H1 (cell line): Measurements from ENCODE around the gene KIR3DL3. TPM values are rescaled to one million over a fixed set of nuclear protein-coding genes. Genes with fewer than 3 reads are reported as not detected.
"Not testable (repeated sequence)": the region's sequence is repeated elsewhere in the genome, so short reads cannot be mapped to it uniquely, and the experiment has no call there.

Experiments
- CTCF ChIA-PET: fragments of 300-600 bp; sonication (Branson Sonifier 250); formaldehyde crosslinking; loops from one replicate; lab custom pipeline; 2021; ENCODE audit not compliant: partially characterized antibody; lab: Charles Lee
- POLR2A ChIA-PET: fragments of 300-600 bp; sonication (Branson Sonifier 250); formaldehyde crosslinking; loops from one replicate; lab custom pipeline; 2021; ENCODE audit warnings: inconsistent platforms; ENCODE audit not compliant: partially characterized antibody; lab: Charles Lee
- DNase-seq, 2 experiments: peaks; one replicate each; pipeline versions ENCODE4 v3.0.0 to v3.0.0-alpha.2; 2010 to 2022; ENCODE audit warnings: low spot score in 2 of 2, low read depth in 1 of 2, mixed read lengths in 1 of 2
- FAIRE-seq: peaks from 2 replicates; lab custom pipeline; 2011; peaks lifted over from hg19 to GRCh38; lab: Jason Lieb, UNC
- H2AFZ ChIP-seq: 2 replicates; pipeline ENCODE4 v1.8.1; 2012; ENCODE audit warnings: low read length, inconsistent platforms
- H2AK5ac ChIP-seq: 2 replicates; pipeline ENCODE4 v1.6.1; 2013; ENCODE audit warnings: low read depth, low read length
- H2BK120ac ChIP-seq: replicated peaks from 2 replicates; pipeline ENCODE3; 2013; ENCODE audit warnings: low read depth, low read length, inconsistent platforms
- H2BK12ac ChIP-seq: 2 replicates; pipeline ENCODE4 v1.6.1; 2013; ENCODE audit warnings: low read depth, low read length
- H2BK15ac ChIP-seq: 2 replicates; pipeline ENCODE4 v1.6.1; 2013; ENCODE audit warnings: low read length
- H2BK20ac ChIP-seq: 2 replicates; pipeline ENCODE4 v1.6.1; 2013; ENCODE audit warnings: low read length
- H2BK5ac ChIP-seq: 2 replicates; pipeline ENCODE4 v1.6.1; 2013; ENCODE audit warnings: low read depth, low read length
- H3K14ac ChIP-seq: 2 replicates; pipeline ENCODE4 v1.6.1; 2013; ENCODE audit warnings: inconsistent platforms; ENCODE audit not compliant: insufficient read length
- H3K18ac ChIP-seq: 2 replicates; pipeline ENCODE4 v1.6.1; 2013; ENCODE audit warnings: low read length; ENCODE audit errors: extremely low read depth
- H3K23ac ChIP-seq: 2 replicates; pipeline ENCODE4 v1.6.1; 2013; ENCODE audit warnings: inconsistent platforms; ENCODE audit not compliant: insufficient read length
- H3K23me2 ChIP-seq: 2 replicates; pipeline ENCODE4 v1.6.1; 2013; ENCODE audit warnings: low read depth, low read length
- H3K27ac ChIP-seq: 2 replicates; pipeline ENCODE4 v1.6.1; 2011; ENCODE audit warnings: low read depth, low read length, inconsistent platforms
- H3K27me3 ChIP-seq, 4 experiments: replicated peaks in 1 of 4; 1 replicate in 1 of 4; 2 replicates in 3 of 4; pipeline versions ENCODE4 v1.6.1 to v1.8.1; 2011 to 2013; ENCODE audit warnings: low read length in 3 of 4, mild to moderate bottlenecking in 3 of 4, inconsistent platforms in 2 of 4, mixed read lengths in 2 of 4, moderate library complexity in 1 of 4; ENCODE audit not compliant: control insufficient read depth in 3 of 4, insufficient read depth in 3 of 4; ENCODE audit errors: extremely low read depth in 1 of 4
- H3K36me3 ChIP-seq, 4 experiments: 2 replicates each; pipeline versions ENCODE4 v1.6.1 to v1.8.1; 2011 to 2013; ENCODE audit warnings: mild to moderate bottlenecking in 4 of 4, low read length in 3 of 4, moderate library complexity in 2 of 4, control low read depth in 1 of 4, inconsistent platforms in 1 of 4; ENCODE audit not compliant: insufficient read depth in 4 of 4, control insufficient read depth in 2 of 4
- H3K4ac ChIP-seq: replicated peaks from 2 replicates; pipeline ENCODE3; 2013; ENCODE audit warnings: low read length, low read depth, mixed read lengths, inconsistent platforms; ENCODE audit not compliant: insufficient read length
- H3K4me1 ChIP-seq, 4 experiments: replicated peaks in 1 of 4; 1 replicate in 1 of 4; 2 replicates in 3 of 4; pipeline versions ENCODE4 v1.6.1 to v1.8.1; 2011 to 2013; ENCODE audit warnings: low read length in 3 of 4, inconsistent platforms in 2 of 4, mixed read lengths in 1 of 4; ENCODE audit not compliant: insufficient read depth in 4 of 4, control insufficient read depth in 3 of 4
- H3K4me2 ChIP-seq, 2 experiments: 2 replicates each; pipeline versions ENCODE4 v1.6.1 to v1.8.1; 2011 to 2013; ENCODE audit warnings: low read depth in 2 of 2, low read length in 2 of 2, control low read depth in 1 of 2, inconsistent platforms in 1 of 2, mild to moderate bottlenecking in 1 of 2; ENCODE audit not compliant: insufficient read depth in 1 of 2
- H3K4me3 ChIP-seq, 4 experiments: fragments of 200-600, 300-600 bp in 1 of 4; sonication (generic), shearing (Covaris generic), sonication (Bioruptor Twin) in 1 of 4; 2 replicates each; pipeline versions ENCODE4 v1.5.1 to v1.8.1; 2011 to 2016; ENCODE audit warnings: low read length in 4 of 4, low read depth in 3 of 4, control low read depth in 2 of 4, inconsistent platforms in 2 of 4, mild to moderate bottlenecking in 2 of 4, mixed read lengths in 1 of 4, moderate library complexity in 1 of 4; ENCODE audit not compliant: insufficient read depth in 2 of 4; ENCODE audit errors: extremely low read depth in 1 of 4
- H3K56ac ChIP-seq: replicated peaks from 2 replicates; pipeline ENCODE3; 2013; ENCODE audit warnings: low read depth, mild to moderate bottlenecking, mixed read lengths, low read length, inconsistent platforms; ENCODE audit not compliant: insufficient read length
- H3K79me1 ChIP-seq: 2 replicates; pipeline ENCODE4 v1.6.1; 2013; ENCODE audit warnings: low read depth, low read length, control low read depth
- H3K79me2 ChIP-seq, 2 experiments: 2 replicates each; pipeline versions ENCODE4 v1.6.1 to v1.8.1; 2012 to 2013; ENCODE audit warnings: low read length in 2 of 2, mild to moderate bottlenecking in 2 of 2, inconsistent platforms in 1 of 2; ENCODE audit not compliant: insufficient read depth in 2 of 2, control insufficient read depth in 1 of 2
- H3K9ac ChIP-seq, 4 experiments: replicated peaks in 1 of 4; 1 replicate in 1 of 4; 2 replicates in 3 of 4; pipeline versions ENCODE4 v1.6.1 to v1.8.1; 2011 to 2013; ENCODE audit warnings: low read depth in 3 of 4, low read length in 3 of 4, control low read depth in 2 of 4, mild to moderate bottlenecking in 2 of 4, moderate library complexity in 2 of 4, inconsistent platforms in 1 of 4; ENCODE audit errors: extremely low read depth in 1 of 4
- H3K9me3 ChIP-seq, 2 experiments: 2 replicates each; pipeline versions ENCODE4 v1.6.1 to v1.8.1; 2012 to 2013; ENCODE audit warnings: mild to moderate bottlenecking in 2 of 2, moderate library complexity in 2 of 2, control low read depth in 1 of 2, inconsistent platforms in 1 of 2, low read depth in 1 of 2, low read length in 1 of 2, mixed read lengths in 1 of 2; ENCODE audit not compliant: insufficient read depth in 2 of 2
- H4K20me1 ChIP-seq, 2 experiments: replicated peaks in 1 of 2; 2 replicates each; pipeline versions ENCODE3 to v1.8.1; 2011 to 2013; ENCODE audit warnings: inconsistent platforms in 2 of 2, low read length in 2 of 2, mild to moderate bottlenecking in 1 of 2; ENCODE audit not compliant: insufficient read depth in 2 of 2, control insufficient read depth in 1 of 2
- H4K5ac ChIP-seq: 2 replicates; pipeline ENCODE4 v1.6.1; 2013; ENCODE audit warnings: low read length, low read depth, mixed read lengths, inconsistent platforms; ENCODE audit not compliant: insufficient read length
- H4K8ac ChIP-seq: 2 replicates; pipeline ENCODE4 v1.8.0; 2013; ENCODE audit warnings: mild to moderate bottlenecking, moderate library complexity, low read length, inconsistent platforms; ENCODE audit not compliant: insufficient read depth; ENCODE audit errors: extremely low read depth
- H4K91ac ChIP-seq: replicated peaks from 2 replicates; pipeline ENCODE3; 2013; ENCODE audit warnings: low read length, mixed read lengths, inconsistent platforms; ENCODE audit not compliant: insufficient read length
- WGBS, 2 experiments: shearing (Covaris generic) in 1 of 2; methylation state at CpG; one replicate each; pipeline versions ENCODE4 v1.1.6 to v1.1.7; 2013 to 2015; ENCODE audit warnings: low lambda C conversion rate in 2 of 2, mixed read lengths in 2 of 2, inconsistent platforms in 1 of 2, low coverage in 1 of 2, missing lambda C conversion rate in 1 of 2; ENCODE audit not compliant: insufficient replicate concordance in 2 of 2, insufficient coverage in 1 of 2, insufficient read length in 1 of 2; ENCODE audit errors: extremely low coverage in 1 of 2, missing lambda C conversion rate in 1 of 2; 5-methylcytosine and 5-hydroxymethylcytosine counted together
- polyA plus RNA-seq, 7 experiments: library from polyadenylated mRNA; depleted of rRNA in 3 of 7; stranded (reverse) in 5 of 7; unstranded in 2 of 7; fragments of >200 nt in 5 of 7; fragments of 200-250 nt in 2 of 7; gene quantifications; 1 replicate in 5 of 7; 2 replicates in 1 of 7; 4 replicates in 1 of 7; pipeline versions ENCODE4 v1.2.1 to v1.2.3, GENCODE V29; 2011 to 2013; ENCODE audit warnings: missing spikeins in 2 of 7, mixed read lengths in 2 of 7
- total RNA-seq: library from RNA; stranded (reverse); fragmentation: NEBNext Ultra II Directional; extraction: Animal tissue kit (Norgen Biotek cat#: 25700); gene quantifications from 2 replicates; pipeline ENCODE4 v1.2.1, GENCODE V29; 2021

KIR3DL3 gene
- total and polyA plus RNA-seq, 2 of the 8 experiments (the other 6 are each of a cell fraction or from before 2014, with no cell fraction given) = not detected

- H3K14ac ChIP-seq, H4K8ac ChIP-seq, H3K36me3 ChIP-seq, H3K27me3 ChIP-seq, H4K20me1 ChIP-seq, FAIRE-seq, H2BK20ac ChIP-seq, POLR2A ChIA-PET, H3K4me1 ChIP-seq, H2AK5ac ChIP-seq, CTCF ChIA-PET, H3K23me2 ChIP-seq, H3K18ac ChIP-seq, H3K56ac ChIP-seq, H3K27ac ChIP-seq, H2BK15ac ChIP-seq, H3K9ac ChIP-seq, H2BK12ac ChIP-seq, DNase-seq, H3K4ac ChIP-seq, H3K79me1 ChIP-seq, H3K4me3 ChIP-seq, H3K4me2 ChIP-seq, H3K23ac ChIP-seq, H4K5ac ChIP-seq, H2AFZ ChIP-seq, H2BK5ac ChIP-seq, H2BK120ac ChIP-seq, H4K91ac ChIP-seq, H3K79me2 ChIP-seq: not testable (repeated sequence)
- peaks cover 27 to 71% of the 10 kb centered on the region in 2 experiments for H3K9me3 ChIP-seq
- WGBS, 2 experiments = 78% methylated on average over 9 of the region's 12 CpGs; no CpG with 5 or more reads in 1 of the 2 experiments
These were observed 32.2 kb downstream of the KIR3DL3 start for GRCh38 chr19:54756204-54757110.
